Measurements from ENCODE around the gene ZNF516. TPM values are rescaled to one million over a fixed set of nuclear protein-coding genes. Genes with fewer than 3 reads are reported as not detected.

Gene ZNF516
- polyA plus RNA-seq, 3 donors: 35.0 to 37.2 (median 37.2) TPM

- DNase-seq (ENCODE audit: low read depth in 3 of 3, low spot score in 2 of 3): no peak
These were observed 22.2 kb downstream of the ZNF516 start for GRCh38 chr18:76472829-76473228.

DNA sequence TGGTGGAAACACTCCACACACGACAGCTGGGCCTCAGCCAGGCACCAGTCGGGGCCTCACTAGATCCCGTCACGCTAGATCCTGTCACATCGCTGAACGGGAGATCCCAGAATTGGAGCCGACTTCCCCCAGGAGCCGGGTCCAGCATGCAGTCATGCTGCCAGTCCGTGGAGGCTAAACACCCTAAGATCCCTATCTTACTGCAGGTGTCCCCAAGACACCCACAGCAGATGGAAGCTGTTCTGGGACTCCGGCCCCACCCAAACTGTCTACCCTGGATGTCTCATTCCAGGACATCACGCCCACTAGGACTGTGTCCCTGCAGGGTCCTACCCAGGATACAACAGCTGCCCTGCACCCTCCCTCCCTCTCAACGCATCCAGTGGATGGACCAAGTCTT lies 23.4 kb downstream of the ZNF516 start:
- DNase-seq (ENCODE audit: low read depth in 3 of 3, low spot score in 2 of 3): no peak

GRCh38 chr18:76468345-76469304 lies 26.4 kb downstream of the ZNF516 start:
- DNase-seq (ENCODE audit: low read depth in 3 of 3, low spot score in 2 of 3): no peak

DNA sequence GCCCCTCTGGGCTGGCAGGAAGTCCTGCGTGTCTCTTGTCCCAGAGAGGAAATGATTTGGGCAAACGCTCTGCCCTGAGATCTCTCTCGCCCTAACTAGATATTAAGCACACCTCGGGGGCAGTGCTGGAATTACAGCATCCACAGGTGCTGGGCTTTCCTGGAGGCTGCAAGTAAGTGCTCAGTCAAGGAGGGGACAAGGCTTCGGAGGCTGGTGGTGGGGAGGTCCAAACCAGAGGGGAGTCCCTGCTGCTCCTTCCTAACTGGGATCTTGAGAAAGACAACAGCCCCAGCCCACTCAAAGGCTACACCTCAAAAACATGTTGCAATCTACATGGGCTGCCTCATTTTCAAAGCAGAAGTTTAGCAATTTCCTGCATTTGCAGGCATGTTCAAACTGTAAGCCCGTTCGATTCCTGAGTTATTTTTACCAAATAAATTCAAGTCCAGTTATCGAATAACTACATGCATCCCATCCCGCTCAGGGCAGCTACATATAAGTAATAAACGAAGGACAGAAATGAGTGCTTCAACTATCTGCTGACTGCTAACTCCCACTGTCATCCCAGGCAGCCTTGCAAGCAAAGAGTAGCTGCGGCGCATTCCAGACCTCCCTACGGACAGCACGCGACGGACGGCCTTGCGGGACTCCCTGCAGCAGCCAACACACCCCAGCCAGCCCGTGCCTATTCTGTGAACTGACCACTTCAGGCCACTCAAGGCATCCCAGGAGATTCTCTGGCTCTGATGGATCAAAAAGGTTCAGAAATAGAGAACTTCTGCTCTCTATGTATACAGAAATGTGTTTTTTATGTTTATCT lies 27.5 kb downstream of the ZNF516 start:
- DNase-seq (ENCODE audit: low read depth in 3 of 3, low spot score in 2 of 3): no peak

DNA sequence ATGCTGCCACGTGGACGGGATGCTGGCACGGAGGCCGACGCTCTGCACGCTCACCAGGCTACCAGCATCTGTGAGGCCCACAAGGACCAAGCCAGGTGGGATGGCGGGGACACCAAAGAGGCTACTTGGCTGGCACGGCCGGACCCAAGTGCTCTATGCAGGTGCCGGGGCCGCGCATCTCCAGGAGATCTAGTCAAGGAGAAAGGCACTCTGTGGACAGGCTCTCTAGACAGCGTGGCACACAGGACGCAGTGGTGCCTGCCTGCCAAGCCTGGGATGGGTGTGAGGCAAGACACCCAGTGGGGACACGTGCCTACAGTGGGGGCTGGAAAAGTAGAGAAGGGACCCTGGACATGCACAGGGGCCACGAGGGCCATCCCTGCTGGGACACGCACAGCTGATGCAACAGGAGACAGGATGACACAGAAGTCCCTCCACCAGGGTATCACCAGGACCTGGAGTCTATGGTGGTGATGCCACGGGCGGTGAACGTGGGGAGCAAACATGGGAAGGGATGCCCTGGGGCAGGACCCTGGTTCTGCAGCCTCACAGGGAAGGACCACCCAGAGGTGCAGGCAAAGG lies 28.5 kb downstream of the ZNF516 start:
- no peak for DNase-seq (ENCODE audit: low read depth in 3 of 3, low spot score in 2 of 3)

- DNase-seq (ENCODE audit: low read depth in 3 of 3, low spot score in 2 of 3): no peak
These were observed 29.2 kb downstream of the ZNF516 start for GRCh38 chr18:76465630-76466409.

GRCh38 chr18:76464281-76465259 lies 30.5 kb downstream of the ZNF516 start:
- no peak for DNase-seq (ENCODE audit: low read depth in 3 of 3, low spot score in 2 of 3)

- no peak for DNase-seq (ENCODE audit: low read depth in 3 of 3, low spot score in 2 of 3)
These were observed 31.2 kb downstream of the ZNF516 start for GRCh38 chr18:76463872-76464271.

DNA sequence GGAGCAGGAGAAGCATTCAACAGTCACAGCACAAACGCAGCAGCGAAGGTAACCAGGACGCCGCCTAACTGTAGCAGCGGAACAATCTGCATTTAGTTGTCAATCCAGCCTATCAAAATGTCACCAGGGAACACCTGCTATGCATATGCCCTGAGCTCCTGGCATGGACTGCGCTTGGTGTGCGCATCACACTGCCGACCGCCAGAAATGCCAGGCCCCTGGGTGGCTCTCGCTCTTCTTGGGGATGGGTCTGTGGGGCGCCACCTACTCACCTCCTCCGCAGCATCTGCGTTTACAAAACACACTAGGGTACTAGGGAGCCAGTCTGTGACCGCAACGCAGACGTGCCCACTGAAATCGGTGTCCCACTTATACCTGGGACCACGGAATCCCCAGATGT lies 31.7 kb downstream of the ZNF516 start:
- no peak for DNase-seq (ENCODE audit: low read depth in 3 of 3, low spot score in 2 of 3)

GRCh38 chr18:76462326-76462694 lies 32.7 kb downstream of the ZNF516 start:
- DNase-seq (ENCODE audit: low read depth in 3 of 3, low spot score in 2 of 3): no peak

DNA sequence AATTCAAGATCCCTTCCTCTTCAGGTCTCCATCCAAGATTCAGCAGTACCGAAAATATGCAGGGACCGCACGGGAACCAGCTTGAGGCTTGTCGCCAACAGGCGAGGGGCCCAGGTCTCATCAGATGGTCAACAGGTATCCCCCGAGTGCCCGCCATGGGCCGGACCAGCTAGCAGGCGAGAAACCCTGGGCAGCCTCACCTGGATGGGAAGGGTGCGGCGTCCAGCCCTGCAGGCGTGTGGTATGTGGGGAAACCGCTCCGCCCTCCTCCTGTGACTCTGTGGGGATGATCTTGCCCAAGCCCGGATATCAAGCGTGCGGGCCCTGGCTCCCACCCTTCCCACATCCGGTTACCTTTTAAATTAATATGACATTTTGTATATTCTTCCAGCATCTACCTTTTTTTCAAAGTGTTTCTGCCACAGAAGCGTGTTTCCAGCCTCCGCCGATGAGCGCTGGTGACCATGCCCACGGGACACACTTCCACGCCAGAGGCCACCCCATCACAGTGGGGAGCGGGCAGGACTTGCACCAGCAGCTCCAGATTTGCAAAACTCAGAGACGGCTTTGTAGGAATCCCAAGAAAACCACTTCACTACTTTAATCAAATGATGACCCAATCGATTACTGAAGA lies 33.2 kb downstream of the ZNF516 start:
- no peak for DNase-seq (ENCODE audit: low read depth in 3 of 3, low spot score in 2 of 3)

DNA sequence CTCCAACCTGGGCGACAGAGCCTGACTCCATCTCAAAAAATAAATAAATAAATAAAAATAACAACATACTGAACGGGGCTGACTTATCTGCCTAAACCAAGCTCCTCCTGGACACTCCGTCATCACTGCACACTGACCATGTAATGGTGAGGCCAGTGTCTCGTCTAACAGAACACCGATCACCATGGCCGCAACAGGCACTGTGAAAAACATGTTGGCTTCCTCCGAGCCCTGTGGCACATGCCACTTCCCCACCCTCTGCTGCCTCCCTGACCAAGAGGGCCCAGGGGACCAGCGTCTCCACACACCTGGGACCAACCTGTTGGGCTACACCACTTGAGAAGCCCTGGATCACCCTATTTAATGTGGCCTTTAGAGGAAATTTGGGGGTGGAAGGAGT lies 33.9 kb downstream of the ZNF516 start:
- DNase-seq (ENCODE audit: low read depth in 3 of 3, low spot score in 2 of 3): no peak

DNA sequence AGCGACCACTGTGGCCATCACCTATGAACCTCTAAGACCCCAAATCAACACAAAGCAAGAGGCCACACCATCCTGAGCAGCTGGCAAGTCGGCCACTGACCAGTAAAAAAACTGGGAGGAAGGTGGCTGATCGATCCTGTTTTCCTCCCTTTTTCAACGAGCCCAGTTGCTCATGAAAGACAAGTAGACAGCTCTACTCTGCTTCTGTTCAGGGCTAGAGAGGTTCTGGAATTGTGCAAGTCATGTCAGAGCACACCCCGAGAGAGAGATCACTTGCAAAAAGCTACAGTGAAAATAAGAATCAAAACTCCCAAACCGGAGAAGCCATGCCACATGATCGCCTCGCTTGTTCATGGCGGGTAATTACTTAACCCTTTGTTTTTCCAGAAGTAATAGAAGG lies 34.6 kb downstream of the ZNF516 start:
- DNase-seq (ENCODE audit: low read depth in 3 of 3, low spot score in 2 of 3): no peak

DNA sequence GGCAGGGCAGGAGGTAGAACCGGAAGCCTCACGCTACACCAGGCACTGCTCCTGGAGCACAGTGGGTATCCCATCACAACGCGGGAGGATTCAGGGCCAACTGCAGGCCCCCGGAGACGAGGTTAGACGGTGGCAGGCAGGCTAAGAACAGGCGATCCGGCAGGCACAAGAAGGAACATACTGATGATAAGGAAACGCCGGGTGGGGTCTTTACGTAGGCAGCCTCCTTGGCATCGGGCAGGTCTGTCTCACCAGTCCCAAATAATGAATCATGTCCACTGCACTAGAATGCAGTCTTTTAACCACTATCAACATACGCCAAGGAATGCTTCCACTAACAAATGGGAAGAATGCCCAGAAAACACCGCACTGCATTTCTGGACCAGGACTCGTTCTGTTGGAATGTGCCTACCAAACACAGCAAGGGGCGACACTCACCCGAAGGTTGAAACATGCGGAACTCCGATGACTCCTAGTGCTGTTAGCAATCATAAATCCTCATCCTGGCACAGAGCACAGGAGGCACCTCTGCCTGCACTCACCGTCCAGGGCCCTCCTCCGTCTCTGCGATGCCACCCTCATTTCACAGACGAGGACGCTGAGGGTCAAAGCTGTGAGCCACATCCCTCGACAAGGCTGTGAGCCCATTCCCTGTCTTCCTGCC lies 35.2 kb downstream of the ZNF516 start:
- DNase-seq (ENCODE audit: low read depth in 3 of 3, low spot score in 2 of 3): no peak

GRCh38 chr18:76459312-76459686 lies 35.7 kb downstream of the ZNF516 start:
- DNase-seq (ENCODE audit: low read depth in 3 of 3, low spot score in 2 of 3): no peak

DNA sequence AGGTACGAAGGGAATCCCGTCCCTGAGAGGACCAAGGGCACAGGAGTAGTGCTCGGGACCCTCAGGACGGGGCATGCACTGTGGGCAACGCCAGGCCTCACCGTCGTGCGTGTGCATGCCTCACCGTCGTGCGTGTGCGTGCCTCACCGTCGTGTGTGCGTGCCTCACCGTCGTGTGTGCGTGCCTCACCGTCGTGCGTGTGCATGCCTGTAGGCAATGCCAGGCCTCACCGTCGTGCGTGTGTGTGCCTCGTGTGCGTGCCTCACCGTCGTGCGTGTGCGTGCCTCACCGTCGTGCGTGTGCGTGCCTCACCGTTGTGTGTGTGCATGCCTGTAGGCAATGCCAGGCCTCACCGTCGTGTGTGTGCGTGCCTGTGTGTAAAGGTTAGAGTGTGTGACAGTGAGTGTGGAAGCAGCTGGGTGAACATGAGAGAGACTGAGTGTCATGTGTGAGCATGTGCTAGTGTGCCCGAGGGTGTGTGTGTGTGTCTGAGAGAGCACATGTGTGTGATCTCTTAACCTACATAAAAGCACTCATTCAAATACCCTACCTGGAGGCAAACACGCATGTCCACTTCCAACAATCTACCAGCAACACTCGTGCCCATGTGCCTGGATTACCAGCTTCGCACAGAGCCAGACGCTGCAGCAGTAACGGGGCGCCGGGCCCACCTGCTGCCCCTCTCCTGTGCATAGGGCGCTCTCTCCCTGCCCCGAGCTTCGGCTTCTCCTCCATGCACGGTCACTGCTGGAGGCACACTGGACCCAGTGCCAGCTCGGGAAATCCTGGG lies 36.3 kb downstream of the ZNF516 start:
- DNase-seq (ENCODE audit: low read depth in 3 of 3, low spot score in 2 of 3): no peak

GRCh38 chr18:76457957-76458356 lies 37.1 kb downstream of the ZNF516 start:
- DNase-seq (ENCODE audit: low read depth in 3 of 3, low spot score in 2 of 3): no peak

DNA sequence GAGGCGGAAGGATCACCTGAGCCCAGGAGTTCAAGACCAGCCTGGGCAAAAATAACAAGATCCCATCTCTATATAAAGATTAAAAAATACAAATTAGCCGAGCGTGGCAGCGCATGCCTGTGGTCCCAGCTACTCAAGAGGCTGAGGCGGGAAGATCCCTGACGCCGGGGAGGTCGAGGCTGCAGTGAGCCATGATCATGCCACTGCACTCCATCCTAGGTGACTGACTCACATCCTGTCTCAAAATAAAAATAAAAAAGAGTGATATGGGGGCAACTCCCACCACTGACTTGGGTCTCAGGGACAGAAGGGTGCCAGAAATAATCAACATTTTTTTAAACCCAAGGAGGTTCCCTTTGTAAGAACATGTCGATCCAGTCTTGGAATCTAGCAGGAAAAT lies 37.6 kb downstream of the ZNF516 start:
- no peak for DNase-seq (ENCODE audit: low read depth in 3 of 3, low spot score in 2 of 3)
